Keratinocyte (primary cell): ENCODE measurements around the gene GALNT7.

Experiments used
- EZH2 ChIP-seq: IDR thresholded peaks from one replicate; pipeline ENCODE4 v1.6.1; 2012; ENCODE audit warnings: inconsistent platforms, mild to moderate bottlenecking, low read length, moderate library complexity
- TF ChIP-seq, protein P1 (sequence below), 3 experiments: IDR thresholded peaks in 1 of 3; conservative IDR thresholded peaks in 1 of 3; optimal IDR thresholded peaks in 1 of 3; 2 replicates in 2 of 3; 3 replicates in 1 of 3; pipeline versions ENCODE3 to v1.5.1; 2011; ENCODE audit warnings: low read length in 3 of 3, mild to moderate bottlenecking in 3 of 3, moderate library complexity in 2 of 3, control low read depth in 1 of 3, inconsistent platforms in 1 of 3; ENCODE audit not compliant: insufficient read depth in 2 of 3; ENCODE audit errors: extremely low read depth in 1 of 3

DNA sequence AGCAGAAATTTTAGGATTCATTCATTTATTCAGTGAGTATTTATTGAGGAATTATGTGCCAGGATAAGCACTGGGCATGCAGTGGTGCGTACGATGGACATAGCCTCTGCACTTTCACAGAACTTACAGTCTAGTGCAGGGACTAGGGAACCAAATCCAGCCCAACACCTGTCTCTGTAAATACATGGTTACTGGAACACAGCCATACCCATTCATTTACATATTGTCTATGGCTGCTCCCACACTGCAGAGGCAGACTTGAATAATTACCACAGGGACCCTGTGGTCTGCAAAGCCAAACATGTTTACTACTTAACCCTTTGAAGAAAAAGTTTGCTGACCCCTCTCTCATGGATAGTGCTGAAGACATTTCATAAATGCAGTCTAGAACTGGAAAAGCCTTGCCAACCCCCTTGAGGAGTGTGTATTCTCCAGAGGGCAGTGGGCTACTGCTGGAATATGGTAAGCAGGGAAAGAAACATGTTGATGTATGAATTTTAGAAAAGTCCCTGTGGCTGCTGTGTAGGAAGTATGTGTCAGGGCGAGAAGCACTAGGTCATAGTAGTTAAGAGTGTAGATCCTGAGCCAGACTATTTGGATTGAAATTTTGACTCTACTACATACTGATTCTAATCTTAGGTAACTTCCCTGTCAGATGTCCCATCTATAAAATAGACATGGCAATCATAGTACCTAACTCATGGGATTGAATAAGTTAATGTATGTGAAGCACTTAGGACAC lies 75.5 kb downstream of the GALNT7 start:
- TF ChIP-seq, protein P1, sequence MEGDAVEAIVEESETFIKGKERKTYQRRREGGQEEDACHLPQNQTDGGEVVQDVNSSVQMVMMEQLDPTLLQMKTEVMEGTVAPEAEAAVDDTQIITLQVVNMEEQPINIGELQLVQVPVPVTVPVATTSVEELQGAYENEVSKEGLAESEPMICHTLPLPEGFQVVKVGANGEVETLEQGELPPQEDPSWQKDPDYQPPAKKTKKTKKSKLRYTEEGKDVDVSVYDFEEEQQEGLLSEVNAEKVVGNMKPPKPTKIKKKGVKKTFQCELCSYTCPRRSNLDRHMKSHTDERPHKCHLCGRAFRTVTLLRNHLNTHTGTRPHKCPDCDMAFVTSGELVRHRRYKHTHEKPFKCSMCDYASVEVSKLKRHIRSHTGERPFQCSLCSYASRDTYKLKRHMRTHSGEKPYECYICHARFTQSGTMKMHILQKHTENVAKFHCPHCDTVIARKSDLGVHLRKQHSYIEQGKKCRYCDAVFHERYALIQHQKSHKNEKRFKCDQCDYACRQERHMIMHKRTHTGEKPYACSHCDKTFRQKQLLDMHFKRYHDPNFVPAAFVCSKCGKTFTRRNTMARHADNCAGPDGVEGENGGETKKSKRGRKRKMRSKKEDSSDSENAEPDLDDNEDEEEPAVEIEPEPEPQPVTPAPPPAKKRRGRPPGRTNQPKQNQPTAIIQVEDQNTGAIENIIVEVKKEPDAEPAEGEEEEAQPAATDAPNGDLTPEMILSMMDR (optimal IDR thresholded peaks at IDR 0.05 in 1 of 3, IDR thresholded peaks at IDR 0.05 in 1 of 3, conservative IDR thresholded peaks at IDR 0.05 in 1 of 3; ENCODE audit: extremely low read depth in 1 of 3, insufficient read depth in 2 of 3, low read length in 3 of 3), result no peak
- no peak for TF ChIP-seq EZH2
